ENCODE measurements around the gene C1orf146. TPM values are rescaled to one million over a fixed set of nuclear protein-coding genes. Genes with fewer than 3 reads are reported as not detected.

Gene C1orf146
- total and polyA plus RNA-seq, 12 donors: not detected

DNA sequence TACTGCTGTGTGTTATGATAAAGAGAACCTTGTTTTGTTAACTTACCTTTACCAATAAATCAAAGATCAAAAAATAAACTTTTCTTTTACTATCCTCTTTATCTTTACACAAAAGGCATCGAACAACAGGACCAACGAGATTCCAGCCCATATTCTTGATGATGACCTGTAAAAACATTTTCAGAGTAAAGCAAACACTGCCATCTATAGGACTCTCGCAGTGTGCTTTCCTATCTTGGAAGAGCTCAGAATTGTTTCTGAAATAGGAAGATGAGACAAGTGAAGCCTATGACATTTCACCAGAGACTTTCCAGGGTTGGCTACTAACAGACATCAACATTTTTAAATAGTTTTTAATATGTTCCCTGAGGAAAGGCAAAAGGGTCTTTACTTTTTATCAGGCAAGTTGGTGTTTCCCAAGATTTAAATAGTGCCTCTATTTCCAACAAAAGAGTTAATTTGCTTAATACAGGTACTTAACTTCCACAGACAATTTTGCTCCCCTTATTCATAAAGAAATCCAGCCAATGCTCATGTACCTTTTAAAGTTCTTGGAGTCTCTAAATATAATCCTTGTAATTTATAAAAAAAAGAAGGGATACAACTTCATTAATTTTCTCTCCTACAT lies 73.8 kb downstream of the C1orf146 start:
- Histone ChIP-seq H3K27ac (no peak overlapping the region), H3K4me1 (no peaks in the 10 kb centered on the region), H3K9me3 (no peaks in the 10 kb centered on the region), H3K4me3 (no peak overlapping the region), H3K27me3 (no peaks in the 10 kb centered on the region), H3K36me3 (peaks cover 0 to 82% (median 16%) of the 10 kb centered on the region in 9 donors)
- TF ChIP-seq, protein P1, sequence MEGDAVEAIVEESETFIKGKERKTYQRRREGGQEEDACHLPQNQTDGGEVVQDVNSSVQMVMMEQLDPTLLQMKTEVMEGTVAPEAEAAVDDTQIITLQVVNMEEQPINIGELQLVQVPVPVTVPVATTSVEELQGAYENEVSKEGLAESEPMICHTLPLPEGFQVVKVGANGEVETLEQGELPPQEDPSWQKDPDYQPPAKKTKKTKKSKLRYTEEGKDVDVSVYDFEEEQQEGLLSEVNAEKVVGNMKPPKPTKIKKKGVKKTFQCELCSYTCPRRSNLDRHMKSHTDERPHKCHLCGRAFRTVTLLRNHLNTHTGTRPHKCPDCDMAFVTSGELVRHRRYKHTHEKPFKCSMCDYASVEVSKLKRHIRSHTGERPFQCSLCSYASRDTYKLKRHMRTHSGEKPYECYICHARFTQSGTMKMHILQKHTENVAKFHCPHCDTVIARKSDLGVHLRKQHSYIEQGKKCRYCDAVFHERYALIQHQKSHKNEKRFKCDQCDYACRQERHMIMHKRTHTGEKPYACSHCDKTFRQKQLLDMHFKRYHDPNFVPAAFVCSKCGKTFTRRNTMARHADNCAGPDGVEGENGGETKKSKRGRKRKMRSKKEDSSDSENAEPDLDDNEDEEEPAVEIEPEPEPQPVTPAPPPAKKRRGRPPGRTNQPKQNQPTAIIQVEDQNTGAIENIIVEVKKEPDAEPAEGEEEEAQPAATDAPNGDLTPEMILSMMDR (IDR thresholded peaks at IDR 0.05): peak; percentile 14 to 76 (median 64)
- intact Hi-C loops (cut with DNase I): loop anchor here in 8 of 10 donors (5.0 to 10.0 kb wide), 6 partner anchors 294 to 787 kb away; partner anchors contain the start of gene CDC7 (in 3 of the 8)
- DNase-seq (no peak), ATAC-seq (peak in 3 of 8 donors; percentile 42 to 56 (median 55))
- 13 to 19% methylated on average over 3 of the region's 3 CpGs for WGBS, 2 donors

Other genes with a start within 250 kb of the C1orf146 start
- under 1 TPM in 5 of 10 donors, not detected in 5; 0.22 to 0.38 (median 0.32) TPM for gene EPHX4, start 187.9 kb upstream of the C1orf146 start, total RNA-seq
- under 1 TPM in 1 of 2 donors, not detected in 1; 0.20 TPM for gene EPHX4, start 187.9 kb upstream of the C1orf146 start, polyA plus RNA-seq
- gene SETSIP, start 142.5 kb upstream of the C1orf146 start, total RNA-seq: not detected
- gene SETSIP, start 142.5 kb upstream of the C1orf146 start, polyA plus RNA-seq: not detected
- gene BTBD8, start 137.6 kb upstream of the C1orf146 start, total RNA-seq: 1 to 10 TPM; 2.9 to 6.1 (median 4.4) TPM
- gene BTBD8, start 137.6 kb upstream of the C1orf146 start, polyA plus RNA-seq: 1 to 10 TPM in 1 of 2 donors, under 1 TPM in 1; 0.30 to 2.0 TPM
- 1 to 10 TPM; 4.4 to 7.1 (median 6.0) TPM for gene GLMN, start 81.1 kb downstream of the C1orf146 start, total RNA-seq
- 10 to 100 TPM in 1 of 2 donors, 1 to 10 TPM in 1; 4.4 to 33.0 TPM for gene GLMN, start 81.1 kb downstream of the C1orf146 start, polyA plus RNA-seq
- gene RPAP2, start 81.1 kb downstream of the C1orf146 start, total RNA-seq: 10 to 100 TPM; 18.9 to 27.5 (median 24.5) TPM
- gene RPAP2, start 81.1 kb downstream of the C1orf146 start, polyA plus RNA-seq: 1 to 10 TPM; 7.0 to 9.1 TPM